Heart right ventricle (tissue), 16 donors: Measurements from ENCODE around the gene M6PR. TPM values are rescaled to one million over a fixed set of nuclear protein-coding genes. Genes with fewer than 3 reads are reported as not detected.
A peak's percentile ranks its signal among the peaks of the same experiment; 100 is the strongest.

Experiments
- ATAC-seq, 8 donors: fragments of 200-7000 bp; cut with Tn5 transposase; one replicate each; pipeline ENCODE4 v1.9.1; 2020; ENCODE audit warnings: mild to moderate bottlenecking in 8 of 8, moderate library complexity in 8 of 8, moderate number of reproducible peaks in 1 of 8
- DNase-seq, 2 donors: peaks; one replicate each; pipeline ENCODE4 v3.0.0-alpha.2; 2020
- H3K27ac ChIP-seq, 10 donors: fragments of 200-600 bp; sonication (generic) in 2 of 10; one replicate each; pipeline versions ENCODE4 v1.5.0 to v1.8.0; 2020 to 2022; ENCODE audit warnings: mild to moderate bottlenecking in 3 of 10
- H3K27me3 ChIP-seq, 7 donors: fragments of 200-600 bp; one replicate each; pipeline ENCODE4 v1.8.0; 2021 to 2022; ENCODE audit warnings: mild to moderate bottlenecking in 2 of 7
- H3K36me3 ChIP-seq, 9 donors: fragments of 200-600 bp; sonication (generic) in 1 of 9; one replicate each; pipeline versions ENCODE4 v1.5.0 to v1.8.0; 2020 to 2022; ENCODE audit warnings: mild to moderate bottlenecking in 2 of 9
- H3K4me1 ChIP-seq, 9 donors: fragments of 200-600 bp; sonication (generic) in 1 of 9; one replicate each; pipeline versions ENCODE4 v1.5.0 to v1.8.0; 2020 to 2022; ENCODE audit warnings: mild to moderate bottlenecking in 4 of 9
- H3K4me3 ChIP-seq, 10 donors: fragments of 200-600 bp; sonication (generic) in 2 of 10; one replicate each; pipeline versions ENCODE4 v1.5.0 to v1.8.0; 2020 to 2022; ENCODE audit warnings: mild to moderate bottlenecking in 7 of 10, moderate library complexity in 2 of 10
- H3K9me3 ChIP-seq, 11 donors: fragments of 200-600 bp in 10 of 11; sonication (generic) in 2 of 11; one replicate each; pipeline versions ENCODE4 v1.5.0 to v1.8.0; 2013 to 2022; ENCODE audit warnings: mild to moderate bottlenecking in 2 of 11, control low read depth in 1 of 11, moderate library complexity in 1 of 11
- CTCF ChIP-seq, 9 donors: fragments of 200-600 bp; sonication (generic) in 2 of 9; IDR thresholded peaks; one replicate each; pipeline versions ENCODE4 v1.5.0 to v1.8.0; 2021 to 2022; ENCODE audit warnings: antibody characterized with exemption in 9 of 9, mild to moderate bottlenecking in 5 of 9, moderate library complexity in 1 of 9
- WGBS, 2 donors: extraction: QIAGEN DNeasy Blood & Tissue Kit; methylation state at CpG; one replicate each; pipeline ENCODE4 v1.1.7; 2013; ENCODE audit warnings: inconsistent platforms in 1 of 2; 5-methylcytosine and 5-hydroxymethylcytosine counted together
- intact Hi-C, 10 donors: fragments of 100-400 bp; cut with DNase I; formaldehyde crosslinking; loops; one replicate each; pipeline versions ENCODE4 v1.11.1 to v1.14.2; 2022
- polyA plus RNA-seq, 2 donors: library from polyadenylated mRNA; stranded (reverse); fragments of 200-250 nt; gene quantifications; one replicate each; pipeline ENCODE4 v1.2.3, GENCODE V29; 2013
- total RNA-seq, 10 donors: library from RNA; stranded (reverse); fragmentation: NEBNext Ultra II Directional in 3 of 10; extraction: Animal tissue kit (Norgen Biotek cat#: 25700) in 3 of 10; gene quantifications; one replicate each; pipeline versions ENCODE4 v1.2.1 to v1.2.4, GENCODE V29; 2021 to 2023
- donor health status: Arrhythmogenic right ventricular cardiomyopathy.
- donor health status: ischemic (EF 13 %, LVEDD 7.1; RV severe dilation, severe dysfunction).
- donor health status: healthy with polysubstance abuse.
- donor health status: DM: no; HTN: yes; CAD: no.
- donor health status: DM: no; HTN: no; CAD: no.
- donor health status: ischemic (EF 25% LVEDD 6.9; RV normal size, moderate dysfunction).
- donor health status: ischemic (EF 25% LVEDD 5.7; RV mildly dilated, moderate dysfunction).
- donor health status: healthy.
- donor health status: DM: yes; HTN: yes; CAD: no.
- donor health status: Ischemic cardiomyopathy.
- donor health status: ischemic (EF 35%, LVEDD 5.7; RV mildly dilated, moderate dysfunction).
- donor health status: nonischemic (EF 11% LVEDD 7.7; RV severe dilation, severe dysfunction).
- donor health status: DM: yes; HTN: yes; CAD: no.
- donor health status: PGD.
- donor health status: ischemic (EF 29% LVEDD 5.4; RV normal size, mild dysfunction).
- donor health status: nonischemic (EF 23%, LVEDD 6.1; RV moderate dilation, normal function).

M6PR gene
- total and polyA plus RNA-seq, 12 donors: 67.1 to 133 (median 102) TPM

GRCh38 chr12:8957561-8957960 lies 8.1 kb upstream of the M6PR start:
- no peak for TF ChIP-seq CTCF (IDR thresholded peaks at IDR 0.05)
- ATAC-seq: no peak
- H3K27me3 ChIP-seq: no peaks in the 10 kb centered on the region
- no peak for DNase-seq
- H3K4me1 ChIP-seq: peaks cover 0 to 10% (median 0%) of the 10 kb centered on the region in 9 donors
- no peak overlapping the region for H3K4me3 ChIP-seq
- WGBS, 2 donors: 75 to 81% methylated on average over 4 of the region's 4 CpGs
- H3K27ac ChIP-seq: no peak overlapping the region
- H3K9me3 ChIP-seq: peaks cover 0 to 16% (median 0%) of the 10 kb centered on the region in 11 donors
- intact Hi-C loops: loop anchor here in 2 of 10 donors (5.0 kb wide), 2 partner anchors 75 to 85 kb away; no protein-coding TSS in a partner anchor
- peaks cover 0 to 10% (median 0%) of the 10 kb centered on the region in 9 donors for H3K36me3 ChIP-seq

GRCh38 chr12:8956772-8957171 lies 7.3 kb upstream of the M6PR start:
- Histone ChIP-seq H3K4me3 (no peak overlapping the region), H3K36me3 (peaks cover 0 to 10% (median 0%) of the 10 kb centered on the region in 9 donors), H3K4me1 (peaks cover 0 to 10% (median 0%) of the 10 kb centered on the region in 9 donors), H3K9me3 (peaks cover 0 to 16% (median 0%) of the 10 kb centered on the region in 11 donors), H3K27ac (no peak overlapping the region), H3K27me3 (no peaks in the 10 kb centered on the region)
- DNase-seq (peak in 1 of 2 donors; percentile 14), ATAC-seq (peak in 3 of 8 donors; percentile 34 to 72 (median 53))
- no peak for TF ChIP-seq CTCF (IDR thresholded peaks at IDR 0.05)
- WGBS, 2 donors: 73 to 78% methylated on average over 7 of the region's 7 CpGs
- intact Hi-C loops: loop anchor here in 2 of 10 donors (5.0 kb wide), 2 partner anchors 76 to 86 kb away; no protein-coding TSS in a partner anchor

GRCh38 chr12:8956073-8956472 lies 6.6 kb upstream of the M6PR start:
- DNase-seq (no peak), ATAC-seq (no peak)
- Histone ChIP-seq H3K36me3 (peaks cover 0 to 10% (median 0%) of the 10 kb centered on the region in 9 donors), H3K27me3 (no peaks in the 10 kb centered on the region), H3K4me3 (no peak overlapping the region), H3K4me1 (peaks cover 0 to 14% (median 6%) of the 10 kb centered on the region in 9 donors), H3K27ac (no peak overlapping the region), H3K9me3 (peaks cover 0 to 16% (median 0%) of the 10 kb centered on the region in 11 donors)
- no peak for TF ChIP-seq CTCF (IDR thresholded peaks at IDR 0.05)
- 94 to 96% methylated on average over 15 of the region's 15 CpGs for WGBS, 2 donors
- intact Hi-C loops: loop anchor here in 2 of 10 donors (5.0 kb wide), 2 partner anchors 76 to 86 kb away; no protein-coding TSS in a partner anchor

GRCh38 chr12:8953773-8954402 lies 4.4 kb upstream of the M6PR start:
- no peaks in the 10 kb centered on the region for H3K27me3 ChIP-seq
- ATAC-seq (no peak), DNase-seq (peak in 1 of 2 donors; percentile 15)
- peaks cover 0 to 10% (median 0%) of the 10 kb centered on the region in 9 donors for H3K36me3 ChIP-seq
- peaks cover 0 to 16% (median 0%) of the 10 kb centered on the region in 11 donors for H3K9me3 ChIP-seq
- H3K4me1 ChIP-seq: peaks cover 2 to 17% (median 9%) of the 10 kb centered on the region in 9 donors
- intact Hi-C loops: loop anchor here in 4 of 10 donors (2.0 to 5.0 kb wide), 2 partner anchors 83 to 85 kb away; no protein-coding TSS in a partner anchor
- no peak overlapping the region for H3K4me3 ChIP-seq
- H3K27ac ChIP-seq: peak overlapping the region in 1 of 10 donors; percentile 64
- 84 to 85% methylated on average over 8 of the region's 8 CpGs for WGBS, 2 donors
- no peak for TF ChIP-seq CTCF (IDR thresholded peaks at IDR 0.05)
